H9 (cell line): ENCODE data around the gene GSTM1. TPM values are rescaled to one million over a fixed set of nuclear protein-coding genes. Genes with fewer than 3 reads are reported as not detected.

Experiments used
- DNase-seq: peaks from one replicate; pipeline ENCODE4 v3.0.0-alpha.2; 2017
- H2AFZ ChIP-seq: one replicate; pipeline ENCODE4 v1.6.1; 2013; ENCODE audit warnings: mild to moderate bottlenecking, low read length, control low read depth, moderate library complexity
- H2AK5ac ChIP-seq: 2 replicates; pipeline ENCODE4 v1.6.1; 2013; ENCODE audit warnings: low read length, control low read depth, mixed read lengths; ENCODE audit not compliant: insufficient read length
- H2BK120ac ChIP-seq: one replicate; pipeline ENCODE4 v1.6.1; 2013; ENCODE audit warnings: low read depth, mild to moderate bottlenecking, low read length, control low read depth, inconsistent platforms; ENCODE audit not compliant: poor library complexity, severe bottlenecking
- H2BK12ac ChIP-seq: 2 replicates; pipeline ENCODE4 v1.6.1; 2013; ENCODE audit warnings: low read length, control low read depth, mixed read lengths, low read depth; ENCODE audit not compliant: insufficient read length
- H2BK15ac ChIP-seq: 2 replicates; pipeline ENCODE4 v1.6.1; 2013; ENCODE audit warnings: low read depth, low read length, control low read depth
- H2BK20ac ChIP-seq: one replicate; pipeline ENCODE4 v1.6.1; 2013; ENCODE audit warnings: low read depth, mild to moderate bottlenecking, low read length, control low read depth, inconsistent platforms; ENCODE audit not compliant: poor library complexity, severe bottlenecking
- H2BK5ac ChIP-seq: 2 replicates; pipeline ENCODE4 v1.6.1; 2013; ENCODE audit warnings: low read length, control low read depth, mixed read lengths; ENCODE audit not compliant: insufficient read length
- H3K14ac ChIP-seq: 2 replicates; pipeline ENCODE4 v1.6.1; 2013; ENCODE audit warnings: low read length, control low read depth; ENCODE audit not compliant: insufficient read depth
- H3K18ac ChIP-seq: 2 replicates; pipeline ENCODE4 v1.6.1; 2013; ENCODE audit warnings: low read depth, mild to moderate bottlenecking, mixed read lengths, low read length, control low read depth; ENCODE audit not compliant: insufficient read length
- H3K23ac ChIP-seq: 2 replicates; pipeline ENCODE4 v1.6.1; 2013; ENCODE audit warnings: low read length, control low read depth, mixed read lengths, low read depth; ENCODE audit not compliant: insufficient read length
- H3K23me2 ChIP-seq: 2 replicates; pipeline ENCODE4 v1.6.1; 2013; ENCODE audit warnings: low read depth, mild to moderate bottlenecking, mixed read lengths, low read length, control low read depth; ENCODE audit not compliant: insufficient read length, poor library complexity, severe bottlenecking
- H3K27ac ChIP-seq: 2 replicates; pipeline ENCODE4 v1.5.1; 2013; ENCODE audit warnings: low read length, control low read depth, mixed read lengths, low read depth; ENCODE audit not compliant: insufficient read length
- H3K27me3 ChIP-seq: 2 replicates; pipeline ENCODE4 v1.6.1; 2013; ENCODE audit warnings: low read length, control low read depth, inconsistent platforms; ENCODE audit not compliant: insufficient read depth
- H3K4ac ChIP-seq: 2 replicates; pipeline ENCODE4 v1.6.1; 2013; ENCODE audit warnings: low read depth, mild to moderate bottlenecking, control low read depth, inconsistent platforms, low read length, moderate library complexity
- H3K4me1 ChIP-seq: 2 replicates; pipeline ENCODE4 v1.6.1; 2013; ENCODE audit warnings: low read length, control low read depth, inconsistent platforms; ENCODE audit not compliant: insufficient read depth
- H3K4me2 ChIP-seq: 2 replicates; pipeline ENCODE4 v1.6.1; 2013; ENCODE audit warnings: low read length, control low read depth, mixed read lengths; ENCODE audit not compliant: insufficient read length, insufficient read depth
- H3K56ac ChIP-seq: 2 replicates; pipeline ENCODE4 v1.6.1; 2013; ENCODE audit warnings: low read depth, mild to moderate bottlenecking, mixed read lengths, low read length, control low read depth; ENCODE audit not compliant: insufficient read length
- H3K79me1 ChIP-seq: 2 replicates; pipeline ENCODE4 v1.6.1; 2013; ENCODE audit warnings: low read depth, mild to moderate bottlenecking, moderate library complexity, low read length, control low read depth, inconsistent platforms; ENCODE audit not compliant: insufficient read depth, poor library complexity, severe bottlenecking
- H3K79me2 ChIP-seq: 2 replicates; pipeline ENCODE4 v1.6.1; 2013; ENCODE audit warnings: low read length, control low read depth, inconsistent platforms; ENCODE audit not compliant: insufficient read depth
- H3K9ac ChIP-seq: 2 replicates; pipeline ENCODE4 v1.6.1; 2013; ENCODE audit warnings: low read length, control low read depth, mixed read lengths; ENCODE audit not compliant: insufficient read length; ENCODE audit errors: extremely low read depth
- H3K9me3 ChIP-seq: one replicate; pipeline ENCODE4 v1.6.1; 2013; ENCODE audit warnings: low read depth, low read length, inconsistent platforms; ENCODE audit not compliant: control insufficient read depth
- H3T11ph ChIP-seq: one replicate; pipeline ENCODE4 v1.6.1; 2013; ENCODE audit warnings: mild to moderate bottlenecking, low read length, control low read depth, inconsistent platforms
- H4K20me1 ChIP-seq: one replicate; pipeline ENCODE4 v1.6.1; 2013; ENCODE audit not compliant: control insufficient read depth, insufficient read length, insufficient read depth
- H4K5ac ChIP-seq: 2 replicates; pipeline ENCODE4 v1.6.1; 2013; ENCODE audit warnings: low read depth, mild to moderate bottlenecking, mixed read lengths, low read length, control low read depth; ENCODE audit not compliant: insufficient read length
- H4K8ac ChIP-seq: replicated peaks from 2 replicates; pipeline ENCODE4 v1.6.1; 2013; ENCODE audit warnings: low read length, control low read depth, mixed read lengths, low read depth; ENCODE audit not compliant: insufficient read length
- H4K91ac ChIP-seq: 2 replicates; pipeline ENCODE4 v1.6.1; 2013; ENCODE audit warnings: low read depth, mild to moderate bottlenecking, moderate library complexity, mixed read lengths, low read length, control low read depth; ENCODE audit not compliant: insufficient read length
- H3K27ac Mint-ChIP-seq, 3 experiments: 2 replicates in 2 of 3; 3 replicates in 1 of 3; pipeline ENCODE4 v1.8.0; 2020 to 2021; ENCODE audit warnings: mixed read lengths in 3 of 3, mild to moderate bottlenecking in 1 of 3, moderate library complexity in 1 of 3
- H3K27me3 Mint-ChIP-seq: 2 replicates; pipeline ENCODE4 v1.8.0; 2021; ENCODE audit warnings: low read depth, mild to moderate bottlenecking, moderate library complexity, mixed read lengths
- H3K36me3 Mint-ChIP-seq, 3 experiments: 2 replicates in 2 of 3; 3 replicates in 1 of 3; pipeline ENCODE4 v1.8.0; 2020 to 2021; ENCODE audit warnings: low read depth in 3 of 3, mixed read lengths in 3 of 3; ENCODE audit not compliant: insufficient read depth in 1 of 3
- H3K4me1 Mint-ChIP-seq, 2 experiments: 2 replicates each; pipeline ENCODE4 v1.8.0; 2020; ENCODE audit warnings: mixed read lengths in 2 of 2
- H3K4me3 Mint-ChIP-seq, 2 experiments: 2 replicates in 1 of 2; 3 replicates in 1 of 2; pipeline ENCODE4 v1.8.0; 2020 to 2021; ENCODE audit warnings: mild to moderate bottlenecking in 2 of 2, mixed read lengths in 2 of 2, moderate library complexity in 1 of 2
- H3K9me3 Mint-ChIP-seq, 2 experiments: 2 replicates in 1 of 2; 3 replicates in 1 of 2; pipeline ENCODE4 v1.8.0; 2020; ENCODE audit warnings: mild to moderate bottlenecking in 2 of 2, mixed read lengths in 2 of 2, moderate library complexity in 1 of 2
- WGBS: extraction: QIAGEN DNeasy Blood & Tissue Kit; methylation state at CpG from one replicate; pipeline ENCODE4 v1.1.7; 2013; ENCODE audit warnings: missing lambda C conversion rate, low lambda C conversion rate, mixed read lengths; ENCODE audit not compliant: insufficient read length; ENCODE audit errors: extremely low coverage; 5-methylcytosine and 5-hydroxymethylcytosine counted together
- total RNA-seq: library from RNA; stranded (reverse); gene quantifications from 2 replicates; pipeline ENCODE4 v1.2.1, GENCODE V29; 2021
- TF ChIP-seq, protein P1 (sequence below): fragments of 200-600 bp; sonication (generic); conservative IDR thresholded peaks from 3 replicates; pipeline ENCODE4 v1.8.0; 2021; ENCODE audit warnings: antibody characterized with exemption, mild to moderate bottlenecking

Gene GSTM1
- total RNA-seq, 1 experiment from 2014 or later = 19.5 TPM

DNA sequence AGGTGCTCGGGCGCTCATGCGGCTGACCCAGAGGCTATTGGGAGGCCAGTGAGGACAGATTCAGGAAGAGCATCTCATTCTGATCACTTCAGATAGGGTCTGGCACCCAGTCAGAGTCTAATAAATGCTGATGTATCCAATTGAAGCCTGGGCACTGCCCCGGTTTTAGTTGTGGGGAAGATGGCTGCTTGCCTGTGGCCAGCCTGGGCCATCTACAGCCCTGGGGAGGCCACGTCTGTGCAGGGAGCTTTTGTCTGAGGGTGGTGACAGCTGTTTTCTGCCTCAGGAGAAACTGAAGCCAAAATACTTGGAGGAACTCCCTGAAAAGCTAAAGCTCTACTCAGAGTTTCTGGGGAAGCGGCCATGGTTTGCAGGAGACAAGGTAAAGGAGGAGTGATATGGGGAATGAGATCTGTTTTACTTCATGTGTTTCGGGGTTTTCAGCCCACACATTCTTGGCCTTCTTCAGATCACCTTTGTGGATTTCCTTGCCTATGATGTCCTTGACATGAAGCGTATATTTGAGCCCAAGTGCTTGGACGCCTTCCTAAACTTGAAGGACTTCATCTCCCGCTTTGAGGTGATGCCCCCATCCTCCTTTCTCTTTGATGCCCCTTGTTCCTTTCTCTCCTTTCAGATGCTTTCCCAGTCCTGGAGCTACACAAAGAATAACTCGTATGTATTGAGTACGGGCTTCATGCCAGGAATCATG lies 27.2 kb downstream of the GSTM1 start:
- Histone ChIP-seq H3T11ph (no peak overlapping the region), H3K4ac (no peak overlapping the region), H3K18ac (no peak overlapping the region), H2AFZ (no peak overlapping the region), H2BK15ac (no peak overlapping the region), H3K79me2 (no peaks in the 10 kb centered on the region), H3K4me1 (no peaks in the 10 kb centered on the region), H3K4me2 (no peak overlapping the region), H2BK20ac (no peak overlapping the region), H3K56ac (no peak overlapping the region), H2BK12ac (no peak overlapping the region), H3K9ac (no peak overlapping the region), H3K23ac (no peak overlapping the region), H3K14ac (no peak overlapping the region), H3K79me1 (no peaks in the 10 kb centered on the region), H3K23me2 (no peaks in the 10 kb centered on the region), H2AK5ac (no peak overlapping the region), H3K27me3 (no peaks in the 10 kb centered on the region; the same call in 1 of the 2 replicates), H4K8ac (no peak overlapping the region), H4K20me1 (no peaks in the 10 kb centered on the region), H3K9me3 (no peaks in the 10 kb centered on the region), H3K27ac (no peak overlapping the region), H2BK120ac (no peak overlapping the region), H2BK5ac (no peak overlapping the region), H4K91ac (no peak overlapping the region), H4K5ac (no peak overlapping the region)
- Mint-ChIP-seq H3K27ac (no peak overlapping the region), H3K4me3 (no peak overlapping the region), H3K4me1 (no peaks in the 10 kb centered on the region; a peak in 1 of 4 replicates), H3K36me3 (no peaks in the 10 kb centered on the region), H3K27me3 (peaks cover 9% of the 10 kb centered on the region), H3K9me3 (no peaks in the 10 kb centered on the region; a peak in 1 of 5 replicates)
- no peak for DNase-seq
- WGBS = no CpG with 5 or more reads among the region's 12 CpGs
- TF ChIP-seq, protein P1, sequence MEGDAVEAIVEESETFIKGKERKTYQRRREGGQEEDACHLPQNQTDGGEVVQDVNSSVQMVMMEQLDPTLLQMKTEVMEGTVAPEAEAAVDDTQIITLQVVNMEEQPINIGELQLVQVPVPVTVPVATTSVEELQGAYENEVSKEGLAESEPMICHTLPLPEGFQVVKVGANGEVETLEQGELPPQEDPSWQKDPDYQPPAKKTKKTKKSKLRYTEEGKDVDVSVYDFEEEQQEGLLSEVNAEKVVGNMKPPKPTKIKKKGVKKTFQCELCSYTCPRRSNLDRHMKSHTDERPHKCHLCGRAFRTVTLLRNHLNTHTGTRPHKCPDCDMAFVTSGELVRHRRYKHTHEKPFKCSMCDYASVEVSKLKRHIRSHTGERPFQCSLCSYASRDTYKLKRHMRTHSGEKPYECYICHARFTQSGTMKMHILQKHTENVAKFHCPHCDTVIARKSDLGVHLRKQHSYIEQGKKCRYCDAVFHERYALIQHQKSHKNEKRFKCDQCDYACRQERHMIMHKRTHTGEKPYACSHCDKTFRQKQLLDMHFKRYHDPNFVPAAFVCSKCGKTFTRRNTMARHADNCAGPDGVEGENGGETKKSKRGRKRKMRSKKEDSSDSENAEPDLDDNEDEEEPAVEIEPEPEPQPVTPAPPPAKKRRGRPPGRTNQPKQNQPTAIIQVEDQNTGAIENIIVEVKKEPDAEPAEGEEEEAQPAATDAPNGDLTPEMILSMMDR = no peak
